ENCODE results near the gene SLC16A11. TPM values are rescaled to one million over a fixed set of nuclear protein-coding genes. Genes with fewer than 3 reads are reported as not detected.

The SLC16A11 gene
- polyA plus RNA-seq, 3 donors from 2014 or later, result 1.2 to 3.9 (median 3.1) TPM

GRCh38 chr17:7017827-7018200 is 26.1 kb downstream of the SLC16A11 start:
- H3K4me1 Mint-ChIP-seq, result peaks cover 74 to 79% of the 10 kb centered on the region in 2 donors
- H3K27ac Mint-ChIP-seq, result peak overlapping the region; percentile 69 to 100 (median 88)
- peak; percentile 39 to 52 (median 45) for DNase-seq
- no peaks in the 10 kb centered on the region for H3K9me3 Mint-ChIP-seq
- peaks cover 16 to 37% (median 18%) of the 10 kb centered on the region in 3 donors for H3K27me3 Mint-ChIP-seq (ENCODE audit: low read depth in 3 of 3)
- H3K36me3 Mint-ChIP-seq, result peaks cover 0 to 5% (median 4%) of the 10 kb centered on the region in 3 donors
- H3K4me3 Mint-ChIP-seq, result peak overlapping the region; percentile 56 to 75 (median 59)

DNA sequence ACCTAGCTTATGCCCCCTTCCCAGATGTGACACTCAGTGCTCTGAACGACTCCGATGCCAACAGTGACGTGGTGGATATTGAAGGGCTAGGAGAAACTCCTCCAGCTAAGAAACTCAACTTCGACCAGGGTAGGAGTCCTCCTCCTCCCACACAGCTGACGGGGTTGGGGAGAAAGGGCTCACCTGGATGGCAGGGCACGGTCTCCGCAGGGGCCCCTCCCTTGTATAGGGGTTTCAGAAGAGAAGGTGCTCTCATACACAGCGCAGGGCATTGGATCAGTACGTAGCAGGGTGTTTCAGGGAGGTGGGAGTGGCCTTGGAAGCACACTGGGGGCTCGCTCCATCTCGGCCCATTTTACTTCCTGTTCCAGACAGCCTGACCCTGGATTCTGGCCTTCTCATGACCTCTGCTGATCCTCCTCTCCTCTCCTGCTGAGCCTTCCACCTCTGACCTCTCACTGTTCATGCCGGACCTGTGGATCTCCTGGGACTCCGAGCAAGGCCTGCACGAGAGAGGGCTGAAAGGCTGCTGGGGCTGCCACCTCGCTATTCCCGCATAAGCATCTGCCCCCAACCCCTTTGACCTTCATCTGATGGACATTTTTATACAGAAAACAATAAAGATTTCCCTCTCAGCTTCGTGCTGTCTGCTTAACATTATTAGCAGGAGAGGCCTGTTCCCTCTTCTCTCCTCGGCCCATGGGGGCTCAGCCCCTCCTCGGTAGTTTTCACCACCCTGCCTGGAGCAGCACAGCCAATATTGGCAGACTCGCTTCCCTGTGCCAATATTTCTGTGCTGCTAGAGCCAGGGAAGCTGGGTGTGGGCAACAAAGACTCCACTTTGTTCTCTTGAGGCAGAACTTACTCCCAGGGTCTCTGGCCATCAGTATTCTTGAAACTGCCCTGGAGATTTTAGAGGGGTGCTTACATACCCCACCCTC is 26.7 kb downstream of the SLC16A11 start:
- peak overlapping the region; percentile 69 to 100 (median 89) for H3K27ac Mint-ChIP-seq
- H3K9me3 Mint-ChIP-seq, result no peaks in the 10 kb centered on the region
- peaks cover 73 to 76% of the 10 kb centered on the region in 2 donors for H3K4me1 Mint-ChIP-seq
- H3K27me3 Mint-ChIP-seq (ENCODE audit: low read depth in 3 of 3), result peaks cover 16 to 38% (median 23%) of the 10 kb centered on the region in 3 donors
- H3K36me3 Mint-ChIP-seq, result peaks cover 0 to 5% (median 4%) of the 10 kb centered on the region in 3 donors
- no peak for DNase-seq
- H3K4me3 Mint-ChIP-seq, result peak overlapping the region; percentile 56 to 97 (median 59)

GRCh38 chr17:7016418-7016817 is 27.5 kb downstream of the SLC16A11 start:
- DNase-seq, result no peak
- Mint-ChIP-seq H3K36me3 (peaks cover 0 to 5% (median 4%) of the 10 kb centered on the region in 3 donors), H3K9me3 (no peaks in the 10 kb centered on the region), H3K4me3 (peak overlapping the region; percentile 83 to 97 (median 94)), H3K4me1 (peaks cover 75 to 77% of the 10 kb centered on the region in 2 donors), H3K27me3 (ENCODE audit: low read depth in 3 of 3) (peaks cover 20 to 43% (median 29%) of the 10 kb centered on the region in 3 donors), H3K27ac (peak overlapping the region; percentile 98 to 100 (median 99))

- peak overlapping the region; percentile 98 to 100 (median 99) for H3K27ac Mint-ChIP-seq
- DNase-seq, result peak; percentile 83 to 90 (median 87)
- no peaks in the 10 kb centered on the region for H3K9me3 Mint-ChIP-seq
- H3K27me3 Mint-ChIP-seq (ENCODE audit: low read depth in 3 of 3), result peaks cover 20 to 39% (median 27%) of the 10 kb centered on the region in 3 donors
- peak overlapping the region; percentile 83 to 97 (median 94) for H3K4me3 Mint-ChIP-seq
- H3K36me3 Mint-ChIP-seq, result peaks cover 0 to 5% (median 4%) of the 10 kb centered on the region in 3 donors
- peaks cover 75 to 79% of the 10 kb centered on the region in 2 donors for H3K4me1 Mint-ChIP-seq
These were observed 28.6 kb downstream of the SLC16A11 start for GRCh38 chr17:7014995-7015958.

GRCh38 chr17:7014261-7014994 is 29.5 kb downstream of the SLC16A11 start:
- Mint-ChIP-seq H3K9me3 (no peaks in the 10 kb centered on the region), H3K4me1 (peaks cover 82 to 86% of the 10 kb centered on the region in 2 donors), H3K27me3 (ENCODE audit: low read depth in 3 of 3) (peaks cover 20 to 39% (median 27%) of the 10 kb centered on the region in 3 donors), H3K27ac (peak overlapping the region; percentile 100), H3K36me3 (peaks cover 4 to 5% (median 4%) of the 10 kb centered on the region in 3 donors), H3K4me3 (peak overlapping the region; percentile 96 to 98 (median 97))
- peak; percentile 97 to 98 (median 98) for DNase-seq

GRCh38 chr17:7011942-7012254 is 32.0 kb downstream of the SLC16A11 start:
- H3K4me3 Mint-ChIP-seq, result peak overlapping the region; percentile 96 to 98 (median 97)
- peaks cover 0 to 4% (median 4%) of the 10 kb centered on the region in 3 donors for H3K36me3 Mint-ChIP-seq
- H3K9me3 Mint-ChIP-seq, result no peaks in the 10 kb centered on the region
- no peak for DNase-seq
- H3K27ac Mint-ChIP-seq, result peak overlapping the region; percentile 100
- peaks cover 20 to 32% (median 27%) of the 10 kb centered on the region in 3 donors for H3K27me3 Mint-ChIP-seq (ENCODE audit: low read depth in 3 of 3)
- peaks cover 82 to 83% of the 10 kb centered on the region in 2 donors for H3K4me1 Mint-ChIP-seq

DNA sequence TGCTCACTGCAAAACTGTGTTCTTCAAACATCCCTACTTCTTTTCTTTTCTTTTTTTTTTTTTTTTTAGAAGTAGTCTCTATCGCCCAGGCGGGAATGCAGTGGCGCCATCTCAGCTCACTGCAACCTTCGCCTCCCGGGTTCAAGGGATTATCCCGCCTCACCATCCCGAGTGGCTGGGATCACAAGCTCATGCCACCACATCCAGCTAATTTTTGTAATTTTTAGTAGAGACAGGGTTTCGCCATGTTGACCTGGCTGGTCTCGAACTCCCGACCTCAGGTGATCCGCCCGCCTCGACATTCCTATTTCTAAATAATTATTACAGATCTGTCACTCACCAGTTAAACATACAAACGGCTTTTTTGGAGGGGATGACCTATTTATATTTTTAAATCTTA is 32.5 kb downstream of the SLC16A11 start:
- Mint-ChIP-seq H3K9me3 (no peaks in the 10 kb centered on the region), H3K4me1 (peaks cover 77 to 80% of the 10 kb centered on the region in 2 donors), H3K36me3 (peaks cover 0 to 4% (median 4%) of the 10 kb centered on the region in 3 donors), H3K27me3 (ENCODE audit: low read depth in 3 of 3) (peaks cover 20 to 32% (median 27%) of the 10 kb centered on the region in 3 donors), H3K27ac (peak overlapping the region; percentile 100), H3K4me3 (peak overlapping the region; percentile 96 to 98 (median 97))
- DNase-seq, result no peak

DNA sequence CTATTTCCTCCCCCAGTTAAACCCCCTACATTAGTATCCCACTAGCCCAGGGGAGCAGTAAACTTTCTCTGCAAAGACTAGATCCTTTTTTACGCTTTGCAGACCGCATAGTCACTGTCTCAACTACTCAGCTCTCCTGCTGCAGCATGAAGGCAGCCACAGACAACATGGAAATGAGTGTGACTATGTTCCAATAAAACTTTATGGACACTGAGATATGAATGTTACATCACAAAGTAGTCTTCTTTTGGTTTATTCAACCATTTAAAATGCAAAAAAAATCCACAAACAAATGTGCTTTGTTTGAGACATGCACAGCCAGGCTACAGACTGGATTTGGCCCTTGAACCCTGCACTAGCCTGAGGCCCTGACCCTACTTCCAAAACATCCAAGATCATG is 33.4 kb downstream of the SLC16A11 start:
- Mint-ChIP-seq H3K4me1 (peaks cover 68 to 71% of the 10 kb centered on the region in 2 donors), H3K27ac (peak overlapping the region in 5 of 6 donors; percentile 62 to 100 (median 100)), H3K9me3 (no peaks in the 10 kb centered on the region), H3K4me3 (peak overlapping the region; percentile 69 to 98 (median 71)), H3K36me3 (peaks cover 0 to 4% (median 4%) of the 10 kb centered on the region in 3 donors), H3K27me3 (ENCODE audit: low read depth in 3 of 3) (peaks cover 20 to 29% (median 24%) of the 10 kb centered on the region in 3 donors)
- no peak for DNase-seq

- H3K4me3 Mint-ChIP-seq, result no peak overlapping the region
- H3K27ac Mint-ChIP-seq, result peak overlapping the region in 4 of 6 donors; percentile 42 to 71 (median 55)
- H3K9me3 Mint-ChIP-seq, result no peaks in the 10 kb centered on the region
- H3K36me3 Mint-ChIP-seq, result peaks cover 0 to 15% (median 6%) of the 10 kb centered on the region in 3 donors
- peaks cover 55 to 62% of the 10 kb centered on the region in 2 donors for H3K4me1 Mint-ChIP-seq
- peaks cover 4 to 8% (median 8%) of the 10 kb centered on the region in 3 donors for H3K27me3 Mint-ChIP-seq (ENCODE audit: low read depth in 3 of 3)
- DNase-seq, result no peak
These were observed 36.7 kb downstream of the SLC16A11 start for GRCh38 chr17:7007143-7007542.

GRCh38 chr17:7005716-7006115 is 38.2 kb downstream of the SLC16A11 start:
- no peak overlapping the region for H3K4me3 Mint-ChIP-seq
- no peaks in the 10 kb centered on the region for H3K9me3 Mint-ChIP-seq
- no peak for DNase-seq
- peaks cover 44 to 51% of the 10 kb centered on the region in 2 donors for H3K4me1 Mint-ChIP-seq
- H3K36me3 Mint-ChIP-seq, result peaks cover 0 to 25% (median 9%) of the 10 kb centered on the region in 3 donors
- peaks cover 0 to 3% (median 2%) of the 10 kb centered on the region in 3 donors for H3K27me3 Mint-ChIP-seq (ENCODE audit: low read depth in 3 of 3)
- H3K27ac Mint-ChIP-seq, result no peak overlapping the region

DNA sequence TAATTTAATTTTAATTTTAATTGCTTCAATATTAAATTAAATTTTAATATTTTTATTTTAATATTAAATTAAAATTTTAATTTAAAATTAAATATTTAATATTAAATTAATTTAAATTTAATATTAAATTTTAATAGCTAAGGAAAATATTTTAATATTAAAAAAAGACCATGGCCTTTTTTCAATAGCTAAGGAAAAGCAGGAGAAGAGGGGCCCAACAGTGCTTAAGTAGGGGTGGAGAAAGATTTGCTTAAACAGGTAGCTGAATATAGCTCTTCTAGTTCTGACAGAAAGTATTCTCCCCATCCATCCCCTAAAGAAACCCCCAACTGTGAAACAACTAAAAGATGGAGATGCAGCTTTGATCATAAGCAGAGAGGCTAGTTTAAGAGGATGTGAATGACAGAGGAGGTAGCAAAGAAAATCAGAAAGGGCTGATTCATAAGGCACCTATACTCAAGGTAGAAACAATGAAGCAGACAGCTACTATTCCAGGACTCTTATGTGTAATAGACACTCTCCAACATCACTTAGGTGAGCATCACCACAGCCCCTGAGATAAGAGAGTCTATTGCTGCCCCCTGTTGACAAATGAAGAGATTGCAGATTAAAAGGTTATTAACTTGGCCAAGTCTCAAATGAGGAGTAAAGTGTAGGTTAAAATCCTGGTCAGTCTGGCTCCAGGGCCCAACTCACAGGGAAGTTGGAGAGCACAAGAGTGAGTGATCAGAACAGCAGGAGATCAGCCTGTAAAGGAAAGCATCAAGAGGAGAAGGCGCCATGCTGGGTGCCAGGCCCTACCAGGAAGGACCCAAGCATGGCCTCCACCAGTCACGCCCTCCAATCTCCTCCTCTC is 39.3 kb downstream of the SLC16A11 start:
- Mint-ChIP-seq H3K27me3 (ENCODE audit: low read depth in 3 of 3) (peaks cover 1 to 3% (median 2%) of the 10 kb centered on the region in 3 donors), H3K27ac (peak overlapping the region; percentile 15 to 88 (median 40)), H3K9me3 (no peaks in the 10 kb centered on the region), H3K4me3 (no peak overlapping the region), H3K4me1 (peaks cover 33 to 40% of the 10 kb centered on the region in 2 donors), H3K36me3 (peaks cover 6 to 30% (median 11%) of the 10 kb centered on the region in 3 donors)
- peak; percentile 69 to 73 (median 71) for DNase-seq

- H3K4me3 Mint-ChIP-seq, result no peak overlapping the region
- H3K36me3 Mint-ChIP-seq, result peaks cover 8 to 32% (median 11%) of the 10 kb centered on the region in 3 donors
- H3K9me3 Mint-ChIP-seq, result no peaks in the 10 kb centered on the region
- H3K4me1 Mint-ChIP-seq, result peaks cover 25 to 34% of the 10 kb centered on the region in 2 donors
- no peak for DNase-seq
- peaks cover 1 to 3% (median 2%) of the 10 kb centered on the region in 3 donors for H3K27me3 Mint-ChIP-seq (ENCODE audit: low read depth in 3 of 3)
- peak overlapping the region in 1 of 6 donors; percentile 56 for H3K27ac Mint-ChIP-seq
These were observed 40.1 kb downstream of the SLC16A11 start for GRCh38 chr17:7003745-7004144.

Measured in immature natural killer cell (primary cell).